ENCODE data around the gene MAN1A2. TPM values are rescaled to one million over a fixed set of nuclear protein-coding genes. Genes with fewer than 3 reads are reported as not detected.

Gene MAN1A2
- total RNA-seq, 4 donors from 2014 or later: 23.3 to 77.6 (median 57.0) TPM

DNA sequence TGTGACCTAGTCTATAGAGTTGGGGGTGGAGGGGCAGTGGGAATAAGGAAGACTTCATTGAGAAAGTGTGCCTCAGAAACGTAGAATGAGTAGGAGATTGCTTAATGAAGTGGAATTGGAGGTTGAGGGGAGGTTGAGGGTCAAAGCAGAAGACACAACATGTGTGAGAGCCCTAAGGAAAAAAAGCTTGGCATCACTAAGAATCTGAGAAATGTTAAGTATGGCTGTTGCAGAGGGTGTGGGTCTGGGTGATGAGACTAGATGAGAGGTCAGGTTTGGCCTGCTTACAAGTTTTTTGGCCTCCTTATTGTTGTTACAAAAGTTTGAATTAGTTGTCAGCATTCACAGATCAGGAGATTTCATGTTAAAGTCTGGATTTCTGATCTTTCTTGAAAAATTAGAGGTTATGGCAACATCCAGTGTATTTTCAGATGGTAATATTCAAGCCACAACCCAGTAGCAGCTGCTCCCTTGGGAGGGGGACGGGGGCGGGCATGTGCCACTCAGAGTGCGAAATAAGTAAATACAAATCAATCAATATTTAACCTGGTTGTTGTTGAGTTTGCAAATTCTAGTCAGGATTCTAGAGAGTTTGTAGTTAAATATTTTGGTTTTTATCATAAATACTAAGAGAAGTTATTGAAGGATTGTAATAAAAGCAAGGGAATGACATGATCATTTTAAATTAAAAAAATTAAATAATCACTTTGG lies 4.3 kb downstream of the MAN1A2 start:
- H3K27me3 ChIP-seq: no peaks in the 10 kb centered on the region
- H3K4me1 ChIP-seq: peaks cover 0 to 7% of the 10 kb centered on the region in 2 donors
- no peak overlapping the region for H3K4me3 ChIP-seq
- H3K9me3 ChIP-seq: no peaks in the 10 kb centered on the region
- no peaks in the 10 kb centered on the region for H3K36me3 ChIP-seq
- TF ChIP-seq, protein P1, sequence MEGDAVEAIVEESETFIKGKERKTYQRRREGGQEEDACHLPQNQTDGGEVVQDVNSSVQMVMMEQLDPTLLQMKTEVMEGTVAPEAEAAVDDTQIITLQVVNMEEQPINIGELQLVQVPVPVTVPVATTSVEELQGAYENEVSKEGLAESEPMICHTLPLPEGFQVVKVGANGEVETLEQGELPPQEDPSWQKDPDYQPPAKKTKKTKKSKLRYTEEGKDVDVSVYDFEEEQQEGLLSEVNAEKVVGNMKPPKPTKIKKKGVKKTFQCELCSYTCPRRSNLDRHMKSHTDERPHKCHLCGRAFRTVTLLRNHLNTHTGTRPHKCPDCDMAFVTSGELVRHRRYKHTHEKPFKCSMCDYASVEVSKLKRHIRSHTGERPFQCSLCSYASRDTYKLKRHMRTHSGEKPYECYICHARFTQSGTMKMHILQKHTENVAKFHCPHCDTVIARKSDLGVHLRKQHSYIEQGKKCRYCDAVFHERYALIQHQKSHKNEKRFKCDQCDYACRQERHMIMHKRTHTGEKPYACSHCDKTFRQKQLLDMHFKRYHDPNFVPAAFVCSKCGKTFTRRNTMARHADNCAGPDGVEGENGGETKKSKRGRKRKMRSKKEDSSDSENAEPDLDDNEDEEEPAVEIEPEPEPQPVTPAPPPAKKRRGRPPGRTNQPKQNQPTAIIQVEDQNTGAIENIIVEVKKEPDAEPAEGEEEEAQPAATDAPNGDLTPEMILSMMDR (IDR thresholded peaks at IDR 0.05): no peak
- TF ChIP-seq POLR2A (IDR thresholded peaks at IDR 0.05): no peak
- no peak overlapping the region for H3K27ac ChIP-seq
- intact Hi-C loops (cut with DNase I; ENCODE audit: low total_unique reads): no loop called here
- no peak for DNase-seq

DNA sequence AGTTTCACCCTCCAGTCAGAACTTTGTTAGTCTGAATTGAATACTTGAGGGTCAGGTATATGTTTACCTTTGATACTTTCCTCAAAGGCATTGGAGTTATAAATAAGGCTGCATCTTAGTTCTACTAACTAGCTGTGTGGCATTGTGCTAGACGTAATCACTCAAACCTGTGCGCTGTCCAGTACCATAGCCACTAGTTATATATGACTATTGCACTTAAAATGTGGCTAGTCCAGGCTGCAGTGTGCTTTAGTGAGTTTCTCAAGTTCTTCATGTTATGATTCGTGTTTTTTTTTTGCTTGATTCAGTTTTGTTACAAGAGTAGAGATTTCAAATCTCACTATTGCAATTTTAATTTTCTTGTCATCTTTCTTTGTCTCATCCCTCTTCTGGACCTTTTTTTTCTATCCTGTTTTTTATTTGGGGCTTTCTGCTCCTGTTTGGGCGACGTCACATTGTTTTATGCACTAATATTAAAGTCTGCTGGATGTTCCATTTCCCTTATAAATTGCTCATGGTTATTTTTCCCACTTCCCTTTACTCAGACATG lies 5.7 kb downstream of the MAN1A2 start:
- peaks cover 0 to 7% of the 10 kb centered on the region in 2 donors for H3K4me1 ChIP-seq
- DNase-seq: no peak
- H3K4me3 ChIP-seq: no peak overlapping the region
- H3K27me3 ChIP-seq: no peaks in the 10 kb centered on the region
- H3K27ac ChIP-seq: no peak overlapping the region
- intact Hi-C loops (cut with DNase I; ENCODE audit: low total_unique reads): no loop called here
- TF ChIP-seq, protein P1 (IDR thresholded peaks at IDR 0.05): no peak
- no peak for TF ChIP-seq POLR2A (IDR thresholded peaks at IDR 0.05)
- no peaks in the 10 kb centered on the region for H3K36me3 ChIP-seq
- H3K9me3 ChIP-seq: no peaks in the 10 kb centered on the region

DNA sequence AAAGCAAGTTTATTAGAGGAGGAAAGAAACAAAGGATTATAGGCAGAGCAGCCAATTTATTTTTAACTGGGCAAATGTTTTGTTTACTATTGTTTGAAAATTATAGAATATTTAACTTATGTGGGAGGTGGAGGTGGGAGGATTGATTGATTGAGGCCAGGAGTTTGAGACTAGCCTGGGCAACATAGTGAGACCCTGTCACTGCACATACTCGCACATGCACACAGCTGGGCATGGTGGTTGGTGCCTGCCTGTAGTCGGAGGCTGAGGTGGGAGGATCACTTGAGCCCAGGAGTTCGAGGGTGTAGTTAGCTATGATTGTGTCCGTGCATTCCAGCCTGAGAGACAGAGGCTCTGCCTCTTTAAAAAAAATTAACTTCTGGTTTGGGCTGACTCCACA lies 6.7 kb downstream of the MAN1A2 start:
- no peaks in the 10 kb centered on the region for H3K9me3 ChIP-seq
- H3K27me3 ChIP-seq: no peaks in the 10 kb centered on the region
- no peaks in the 10 kb centered on the region for H3K36me3 ChIP-seq
- H3K4me1 ChIP-seq: peaks cover 0 to 7% of the 10 kb centered on the region in 2 donors
- TF ChIP-seq POLR2A (IDR thresholded peaks at IDR 0.05): no peak
- TF ChIP-seq, protein P1 (IDR thresholded peaks at IDR 0.05): no peak
- no peak for DNase-seq
- no peak overlapping the region for H3K4me3 ChIP-seq
- no peak overlapping the region for H3K27ac ChIP-seq
- intact Hi-C loops (cut with DNase I; ENCODE audit: low total_unique reads): no loop called here

DNA sequence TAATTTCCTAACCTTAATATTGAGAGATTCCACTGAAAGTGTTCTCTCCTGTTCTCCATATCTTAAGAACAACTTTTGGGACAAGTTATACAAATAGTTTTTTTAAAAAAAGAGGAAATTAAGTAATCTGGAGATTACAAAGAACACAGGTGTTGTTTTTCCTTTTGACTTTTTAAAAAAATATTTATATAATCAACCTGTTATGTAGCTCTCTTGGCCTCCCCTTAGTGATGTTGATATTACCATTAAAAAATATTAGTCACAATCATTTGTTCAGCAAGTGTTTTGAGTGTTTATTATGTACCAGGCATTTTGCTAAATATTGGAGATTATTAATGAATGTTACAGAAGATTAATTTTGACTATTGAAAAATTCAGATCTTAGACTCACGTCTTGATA lies 8.1 kb downstream of the MAN1A2 start:
- intact Hi-C loops (cut with DNase I; ENCODE audit: low total_unique reads): no loop called here
- no peaks in the 10 kb centered on the region for H3K27me3 ChIP-seq
- no peak overlapping the region for H3K4me3 ChIP-seq
- DNase-seq: no peak
- no peaks in the 10 kb centered on the region for H3K36me3 ChIP-seq
- no peak for TF ChIP-seq POLR2A (IDR thresholded peaks at IDR 0.05)
- TF ChIP-seq, protein P1 (IDR thresholded peaks at IDR 0.05): no peak
- peaks cover 0 to 1% of the 10 kb centered on the region in 2 donors for H3K4me1 ChIP-seq
- no peak overlapping the region for H3K27ac ChIP-seq
- no peaks in the 10 kb centered on the region for H3K9me3 ChIP-seq

DNA sequence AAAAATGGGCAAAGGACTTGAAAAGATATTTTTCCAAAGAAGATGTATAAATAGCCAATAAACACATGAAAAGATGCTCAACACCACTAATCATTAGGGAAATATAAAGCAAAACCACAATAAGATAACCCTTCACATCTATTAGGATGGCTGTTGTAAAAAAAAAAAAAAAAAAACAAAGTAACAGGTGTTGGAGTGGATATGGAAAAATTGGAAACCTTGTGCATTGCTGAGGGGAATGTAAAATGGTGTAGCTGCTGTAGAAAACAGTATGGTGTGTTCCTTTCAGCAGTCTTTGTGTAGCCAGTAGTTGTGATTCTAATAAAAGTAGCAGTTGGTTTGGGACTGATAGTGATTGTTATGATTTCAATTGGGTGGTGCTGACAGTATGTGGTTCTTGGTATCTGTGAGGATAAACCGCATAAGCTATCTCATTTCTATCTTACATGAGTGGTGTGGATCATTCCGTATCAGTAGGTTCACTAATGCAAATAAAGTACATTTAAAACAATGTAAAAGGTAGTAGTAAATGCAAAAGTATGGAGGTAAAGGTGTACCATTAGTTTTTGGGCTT lies 19.9 kb downstream of the MAN1A2 start:
- Histone ChIP-seq H3K4me1 (peaks cover 2 to 5% of the 10 kb centered on the region in 2 donors), H3K9me3 (peaks cover 0 to 10% of the 10 kb centered on the region in 2 donors), H3K27me3 (no peaks in the 10 kb centered on the region), H3K36me3 (no peaks in the 10 kb centered on the region), H3K4me3 (no peak overlapping the region), H3K27ac (no peak overlapping the region)
- TF ChIP-seq, protein P1 (IDR thresholded peaks at IDR 0.05): no peak
- intact Hi-C loops (cut with DNase I; ENCODE audit: low total_unique reads): no loop called here
- DNase-seq: no peak

Data from uterus (tissue), 4 donors.